ENCODE measurements around the gene FAM78A.

DNA sequence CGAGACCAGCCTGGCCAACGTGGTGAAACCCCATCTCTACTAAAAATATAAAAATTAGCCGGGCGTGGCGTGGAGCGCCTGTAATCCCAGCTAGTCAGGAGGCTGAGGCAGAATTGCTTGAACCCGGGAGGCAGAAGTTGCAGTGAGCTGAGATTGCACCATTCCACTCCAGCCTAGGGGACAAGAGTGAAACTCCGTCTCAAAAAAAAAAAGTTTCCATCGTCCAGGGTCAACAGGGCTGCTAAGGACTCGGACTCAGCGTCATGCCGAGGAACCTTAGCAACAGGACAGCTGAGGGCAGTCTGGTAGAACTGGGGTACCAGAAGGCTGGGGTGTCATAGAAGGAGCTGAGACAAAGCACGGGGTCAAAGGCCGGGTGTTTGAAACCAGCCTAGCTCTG lies 21.7 kb downstream of the FAM78A start:
- TF ChIP-seq ZNF565 (CRISPR knock-in tag; conservative IDR thresholded peaks at IDR 0.05; ENCODE audit: low read depth), result no peak
- TF ChIP-seq CREB5 (CRISPR knock-in tag; IDR thresholded peaks at IDR 0.05; ENCODE audit: low read depth), result no peak
- TF ChIP-seq ZC3H10 (CRISPR knock-in tag; IDR thresholded peaks at IDR 0.05), result no peak
- TF ChIP-seq, protein P1, sequence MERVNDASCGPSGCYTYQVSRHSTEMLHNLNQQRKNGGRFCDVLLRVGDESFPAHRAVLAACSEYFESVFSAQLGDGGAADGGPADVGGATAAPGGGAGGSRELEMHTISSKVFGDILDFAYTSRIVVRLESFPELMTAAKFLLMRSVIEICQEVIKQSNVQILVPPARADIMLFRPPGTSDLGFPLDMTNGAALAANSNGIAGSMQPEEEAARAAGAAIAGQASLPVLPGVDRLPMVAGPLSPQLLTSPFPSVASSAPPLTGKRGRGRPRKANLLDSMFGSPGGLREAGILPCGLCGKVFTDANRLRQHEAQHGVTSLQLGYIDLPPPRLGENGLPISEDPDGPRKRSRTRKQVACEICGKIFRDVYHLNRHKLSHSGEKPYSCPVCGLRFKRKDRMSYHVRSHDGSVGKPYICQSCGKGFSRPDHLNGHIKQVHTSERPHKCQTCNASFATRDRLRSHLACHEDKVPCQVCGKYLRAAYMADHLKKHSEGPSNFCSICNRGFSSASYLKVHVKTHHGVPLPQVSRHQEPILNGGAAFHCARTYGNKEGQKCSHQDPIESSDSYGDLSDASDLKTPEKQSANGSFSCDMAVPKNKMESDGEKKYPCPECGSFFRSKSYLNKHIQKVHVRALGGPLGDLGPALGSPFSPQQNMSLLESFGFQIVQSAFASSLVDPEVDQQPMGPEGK (CRISPR knock-in tag; IDR thresholded peaks at IDR 0.05; ENCODE audit: borderline replicate concordance), result no peak
- no peak for TF ChIP-seq ESRRG (CRISPR knock-in tag; IDR thresholded peaks at IDR 0.05)

Data from SK-N-SH treated with all-trans-retinoic acid at 6 μM for 48 hours (cell line).